PFSK-1 (cell line): ENCODE results near the gene CLPTM1L.

Experiments
- FOXP2 ChIP-seq: optimal IDR thresholded peaks from 2 replicates; pipeline ENCODE3; 2011; ENCODE audit warnings: borderline replicate concordance, control low read depth, inconsistent platforms; ENCODE audit not compliant: insufficient read depth; ENCODE audit errors: extremely low read length, extremely low read depth
- POLR2AphosphoS5 ChIP-seq: IDR thresholded peaks from 2 replicates; pipeline ENCODE4 v1.6.1; 2012; ENCODE audit warnings: low read depth, mild to moderate bottlenecking, control low read depth, low read length, moderate library complexity
- REST ChIP-seq, 2 experiments: IDR thresholded peaks; 2 replicates each; pipeline versions ENCODE4 v1.6.1 to v1.8.0; 2011 to 2012; ENCODE audit warnings: low read depth in 2 of 2, low read length in 2 of 2, control low read depth in 1 of 2, inconsistent platforms in 1 of 2, mild to moderate bottlenecking in 1 of 2, moderate library complexity in 1 of 2; ENCODE audit not compliant: insufficient read depth in 1 of 2
- SIN3A ChIP-seq: IDR thresholded peaks from 2 replicates; pipeline ENCODE4 v1.6.1; 2012; ENCODE audit warnings: mild to moderate bottlenecking, low read length, moderate library complexity, borderline replicate concordance; ENCODE audit not compliant: insufficient read depth
- TAF1 ChIP-seq: IDR thresholded peaks from 2 replicates; pipeline ENCODE4 v1.6.1; 2012; ENCODE audit warnings: low read length, control low read depth, borderline replicate concordance; ENCODE audit not compliant: insufficient read depth

CLPTM1L gene

DNA sequence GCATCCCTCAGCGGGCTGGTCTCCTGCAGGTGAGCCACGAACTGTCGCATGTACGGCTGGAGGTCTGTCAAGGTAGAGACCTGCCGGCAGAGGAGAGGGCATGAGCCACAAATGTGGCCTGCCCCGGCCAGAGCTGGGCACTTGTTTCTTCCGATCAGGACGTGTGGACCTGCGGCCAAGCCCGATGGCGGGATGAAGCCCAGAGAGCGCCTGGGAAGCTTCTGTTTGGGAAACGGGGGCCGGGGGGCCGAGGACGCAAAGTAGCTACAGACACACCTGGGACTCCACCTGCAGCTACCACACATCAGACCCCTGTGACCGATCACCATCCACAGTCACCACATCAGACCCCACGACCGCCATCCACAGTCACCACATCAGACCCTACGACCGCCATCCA is 72.7 kb downstream of the CLPTM1L start:
- no peak for TF ChIP-seq SIN3A
- TF ChIP-seq REST (IDR thresholded peaks at IDR 0.05; ENCODE audit: insufficient read depth in 1 of 2, low read depth in 2 of 2, low read length in 2 of 2): no peak

DNA sequence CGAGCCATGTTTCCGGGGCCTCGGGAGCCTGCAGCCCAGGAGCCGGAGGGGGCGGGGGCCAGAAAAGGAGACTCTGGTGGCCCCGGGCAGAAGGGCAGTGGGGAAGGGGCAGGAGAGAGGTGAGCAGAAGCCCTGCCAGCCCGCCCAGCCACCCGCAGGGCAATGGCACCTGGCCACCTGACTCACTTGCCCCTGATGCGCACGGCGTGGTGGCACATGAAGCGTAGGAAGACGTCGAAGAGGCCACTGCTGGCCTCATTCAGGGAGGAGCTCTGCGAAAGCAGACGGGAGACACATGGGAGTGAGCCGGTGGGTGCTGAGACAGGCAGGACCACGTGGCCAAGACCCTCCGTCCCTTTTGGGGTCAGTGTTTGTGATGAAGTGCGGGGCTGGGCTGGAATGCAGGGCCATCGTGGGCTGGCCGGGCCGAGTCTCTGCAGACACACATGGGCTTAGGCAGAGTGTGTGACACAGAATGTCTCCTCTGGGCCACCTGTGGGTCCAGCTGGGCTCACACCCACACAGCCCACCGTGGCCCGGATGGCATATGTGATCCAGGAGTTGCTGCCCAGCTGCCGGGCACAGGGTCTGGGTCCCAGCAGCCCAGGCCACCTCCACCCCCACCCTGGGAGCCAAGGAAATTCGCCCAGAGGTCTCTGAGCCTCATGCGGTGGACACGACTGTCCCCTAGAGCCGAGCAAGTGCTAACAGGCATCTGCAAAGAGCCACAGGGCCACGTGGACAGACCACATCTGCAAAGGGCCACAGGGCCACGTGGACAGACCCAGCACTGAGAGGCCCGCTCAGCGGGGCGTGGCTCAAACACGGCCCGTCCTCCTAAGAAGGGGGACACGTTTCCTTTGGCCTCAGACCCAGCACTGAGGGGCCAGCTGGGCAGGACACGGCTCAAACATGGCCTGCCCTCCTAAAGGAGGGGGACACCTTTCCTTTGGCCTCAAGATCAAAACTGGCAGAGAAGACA is 73.7 kb downstream of the CLPTM1L start:
- TF ChIP-seq FOXP2 (no peak), SIN3A (no peak), POLR2AphosphoS5 (no peak), TAF1 (no peak), REST (IDR thresholded peaks at IDR 0.05; ENCODE audit: insufficient read depth in 1 of 2, low read depth in 2 of 2, low read length in 2 of 2) (no peak)

GRCh38 chr5:1270426-1270825 is 74.5 kb downstream of the CLPTM1L start:
- no peak for TF ChIP-seq SIN3A
- TF ChIP-seq POLR2AphosphoS5: no peak
- no peak for TF ChIP-seq FOXP2
- no peak for TF ChIP-seq TAF1
- TF ChIP-seq REST (IDR thresholded peaks at IDR 0.05; ENCODE audit: insufficient read depth in 1 of 2, low read depth in 2 of 2, low read length in 2 of 2): no peak

- TF ChIP-seq REST (IDR thresholded peaks at IDR 0.05; ENCODE audit: insufficient read depth in 1 of 2, low read depth in 2 of 2, low read length in 2 of 2): no peak
Measured at GRCh38 chr5:1268666-1269065, 76.2 kb downstream of the CLPTM1L start.

GRCh38 chr5:1268056-1268455 is 76.8 kb downstream of the CLPTM1L start:
- no peak for TF ChIP-seq POLR2AphosphoS5
- TF ChIP-seq SIN3A: no peak
- TF ChIP-seq TAF1: no peak
- no peak for TF ChIP-seq FOXP2
- no peak for TF ChIP-seq REST (IDR thresholded peaks at IDR 0.05; ENCODE audit: insufficient read depth in 1 of 2, low read depth in 2 of 2, low read length in 2 of 2)
